ENCODE data around the gene RGS7.

Gene RGS7

GRCh38 chr1:240869071-240869470 is 487.9 kb downstream of the RGS7 start:
- in situ Hi-C loops (cut with MboI; ENCODE audit: low sequenced_read_pairs): no loop called here

DNA sequence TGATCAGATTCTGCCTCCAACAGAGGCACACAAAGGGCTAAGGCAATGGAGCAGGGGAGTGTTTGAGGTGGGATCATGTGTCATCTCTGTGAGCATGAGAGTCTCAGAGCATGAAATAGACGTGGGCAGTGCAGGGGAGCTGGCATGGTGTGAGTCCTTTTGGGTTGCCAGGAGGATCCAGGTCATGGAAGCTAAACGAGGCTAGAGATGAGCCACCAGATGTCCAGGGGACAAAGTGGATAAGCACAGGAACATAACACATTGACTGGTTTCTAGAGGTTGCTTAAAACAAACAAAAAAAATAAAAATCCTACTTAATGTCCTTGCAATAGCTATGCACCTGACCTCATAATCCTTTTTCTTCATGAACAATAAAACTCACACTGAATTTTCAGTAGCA is 490.3 kb downstream of the RGS7 start:
- in situ Hi-C loops (cut with MboI; ENCODE audit: low sequenced_read_pairs): no loop called here

- in situ Hi-C loops (cut with MboI; ENCODE audit: low sequenced_read_pairs): no loop called here
Measured at GRCh38 chr1:240860023-240860422, 497.0 kb downstream of the RGS7 start.

DNA sequence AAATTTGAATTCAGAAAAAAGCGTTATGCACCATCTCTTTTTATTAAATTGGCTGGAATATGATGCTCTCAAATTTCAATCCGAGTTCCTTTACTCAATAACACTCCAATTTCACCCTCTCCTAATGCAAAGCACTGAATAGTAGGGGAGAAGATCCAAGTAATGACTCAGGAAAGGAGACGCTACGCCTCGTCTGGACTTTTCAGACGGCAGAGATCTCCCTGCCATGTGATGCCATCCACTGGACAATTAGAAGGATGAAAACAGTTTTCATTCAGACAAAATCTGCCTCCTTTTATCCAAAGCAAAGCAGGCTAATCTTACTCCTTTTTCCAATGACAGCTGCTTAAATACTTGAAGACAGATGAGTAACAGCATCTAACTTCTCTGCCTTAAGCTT is 502.6 kb downstream of the RGS7 start:
- in situ Hi-C loops (cut with MboI; ENCODE audit: low sequenced_read_pairs): no loop called here

DNA sequence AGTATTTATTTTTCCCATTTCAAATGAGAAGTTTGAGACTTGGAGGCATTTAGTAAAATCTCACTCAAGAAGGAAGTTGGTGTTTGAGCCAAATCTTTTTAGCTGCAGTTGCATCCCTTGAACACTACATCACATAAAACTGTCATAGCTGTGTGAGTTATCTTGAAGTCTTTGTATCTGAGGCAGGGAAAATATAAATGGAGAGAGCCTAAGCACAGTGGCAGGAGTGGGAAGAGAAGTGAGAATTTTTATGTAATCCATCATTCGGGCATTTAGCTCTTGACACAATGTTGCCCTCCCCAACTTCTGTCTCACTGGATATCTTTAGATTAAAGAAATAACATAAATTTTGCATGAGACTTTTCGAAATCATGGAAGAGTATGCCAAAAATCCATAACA is 509.7 kb downstream of the RGS7 start:
- in situ Hi-C loops (cut with MboI; ENCODE audit: low sequenced_read_pairs): no loop called here

GRCh38 chr1:240844486-240844885 is 512.5 kb downstream of the RGS7 start:
- in situ Hi-C loops (cut with MboI; ENCODE audit: low sequenced_read_pairs): no loop called here

- in situ Hi-C loops (cut with MboI; ENCODE audit: low sequenced_read_pairs): no loop called here
Measured at GRCh38 chr1:240843798-240844197, 513.2 kb downstream of the RGS7 start.

GRCh38 chr1:240836271-240836670 is 520.7 kb downstream of the RGS7 start:
- in situ Hi-C loops (cut with MboI; ENCODE audit: low sequenced_read_pairs): no loop called here

DNA sequence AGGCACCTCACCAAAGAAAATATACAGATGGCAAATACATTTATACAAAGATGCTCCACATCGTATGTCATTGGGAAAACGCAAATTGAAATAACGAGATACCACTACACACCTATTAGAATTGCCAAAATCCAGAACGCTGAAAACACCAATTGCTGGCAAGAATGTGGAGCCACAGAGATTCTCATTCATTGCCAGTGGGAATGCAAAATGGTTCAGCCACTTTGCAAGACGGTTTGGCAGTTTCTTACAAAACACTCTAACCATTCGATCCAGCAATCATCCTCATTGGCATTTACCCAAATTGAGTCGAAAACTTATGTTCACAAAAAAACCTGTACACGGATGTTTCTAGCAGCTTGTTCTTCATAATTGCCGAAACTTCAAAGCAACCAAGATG is 521.7 kb downstream of the RGS7 start:
- in situ Hi-C loops (cut with MboI; ENCODE audit: low sequenced_read_pairs): no loop called here

- in situ Hi-C loops (cut with MboI; ENCODE audit: low sequenced_read_pairs): no loop called here
Measured at GRCh38 chr1:240833075-240833474, 523.9 kb downstream of the RGS7 start.

- in situ Hi-C loops (cut with MboI; ENCODE audit: low sequenced_read_pairs): no loop called here
Measured at GRCh38 chr1:240831922-240832321, 525.1 kb downstream of the RGS7 start.

GRCh38 chr1:240831191-240831631 is 525.8 kb downstream of the RGS7 start:
- in situ Hi-C loops (cut with MboI; ENCODE audit: low sequenced_read_pairs): no loop called here

GRCh38 chr1:240829487-240829886 is 527.5 kb downstream of the RGS7 start:
- in situ Hi-C loops (cut with MboI; ENCODE audit: low sequenced_read_pairs): no loop called here

GRCh38 chr1:240827786-240828185 is 529.2 kb downstream of the RGS7 start:
- in situ Hi-C loops (cut with MboI; ENCODE audit: low sequenced_read_pairs): no loop called here

GRCh38 chr1:240824238-240824637 is 532.8 kb downstream of the RGS7 start:
- in situ Hi-C loops (cut with MboI; ENCODE audit: low sequenced_read_pairs): no loop called here

- in situ Hi-C loops (cut with MboI; ENCODE audit: low sequenced_read_pairs): no loop called here
Measured at GRCh38 chr1:240823357-240823756, 533.6 kb downstream of the RGS7 start.

- in situ Hi-C loops (cut with MboI; ENCODE audit: low sequenced_read_pairs): no loop called here
Measured at GRCh38 chr1:240821925-240822324, 535.1 kb downstream of the RGS7 start.

DNA sequence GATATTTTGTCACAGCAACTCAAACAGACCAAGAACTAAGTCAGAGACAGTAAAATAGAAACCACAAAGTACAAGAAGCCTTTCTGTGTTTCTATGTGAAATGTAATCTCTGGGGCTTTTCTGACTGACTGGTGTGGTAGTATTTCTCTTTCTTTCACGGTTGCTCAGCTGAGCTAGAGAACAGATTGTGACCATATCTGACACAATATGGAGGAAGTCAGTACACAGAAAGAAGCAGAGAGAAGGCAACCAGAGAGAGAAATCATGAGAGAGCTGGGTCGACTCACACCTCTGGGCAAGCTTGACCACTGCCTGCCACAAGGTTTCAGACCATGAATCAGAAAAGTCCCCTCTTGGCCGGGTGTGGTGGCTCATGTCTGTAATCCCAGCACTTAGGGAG is 536.2 kb downstream of the RGS7 start:
- in situ Hi-C loops (cut with MboI; ENCODE audit: low sequenced_read_pairs): no loop called here

DNA sequence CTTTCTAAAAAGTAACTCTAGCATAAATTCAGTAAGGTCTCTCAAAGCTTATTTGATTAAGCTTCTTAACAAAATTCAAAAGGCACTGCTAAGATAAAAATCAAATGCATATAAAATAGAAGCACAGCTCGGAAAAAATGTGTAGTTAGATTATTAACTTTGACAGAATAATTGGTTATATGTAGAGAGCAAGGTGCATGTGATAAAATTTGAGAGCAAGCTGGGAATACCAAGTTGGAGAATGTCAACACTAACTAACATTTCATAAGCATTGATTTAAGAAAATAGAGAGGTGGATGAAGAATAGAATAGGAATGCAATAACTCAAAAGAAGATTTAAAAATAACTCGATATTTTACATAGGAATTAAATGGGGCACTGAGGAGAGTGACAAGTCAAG is 540.5 kb downstream of the RGS7 start:
- in situ Hi-C loops (cut with MboI; ENCODE audit: low sequenced_read_pairs): no loop called here

GRCh38 chr1:240813720-240814119 is 543.3 kb downstream of the RGS7 start:
- in situ Hi-C loops (cut with MboI; ENCODE audit: low sequenced_read_pairs): no loop called here

DNA sequence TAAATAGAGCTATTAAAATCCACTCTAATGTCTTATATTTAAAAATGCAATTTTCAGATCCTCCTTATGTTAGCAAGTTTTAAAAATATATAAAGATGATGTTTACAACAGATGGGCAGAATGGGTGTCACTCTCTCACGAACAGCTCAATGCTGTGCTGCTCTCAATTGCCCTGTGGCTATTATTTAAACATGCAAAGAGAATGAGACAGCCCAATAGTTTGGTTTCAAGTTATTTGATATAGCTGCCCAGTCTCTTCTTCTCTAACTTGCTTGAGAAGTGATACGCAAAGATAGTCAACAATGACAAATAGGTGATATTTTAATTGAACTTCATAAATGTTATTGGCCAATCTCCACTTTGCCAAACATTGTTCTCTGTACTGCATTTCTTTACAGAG is 545.7 kb downstream of the RGS7 start:
- in situ Hi-C loops (cut with MboI; ENCODE audit: low sequenced_read_pairs): no loop called here

- in situ Hi-C loops (cut with MboI; ENCODE audit: low sequenced_read_pairs): no loop called here
Measured at GRCh38 chr1:240808381-240808780, 548.6 kb downstream of the RGS7 start.

- in situ Hi-C loops (cut with MboI; ENCODE audit: low sequenced_read_pairs): no loop called here
Measured at GRCh38 chr1:240806200-240806745, 550.7 kb downstream of the RGS7 start.

DNA sequence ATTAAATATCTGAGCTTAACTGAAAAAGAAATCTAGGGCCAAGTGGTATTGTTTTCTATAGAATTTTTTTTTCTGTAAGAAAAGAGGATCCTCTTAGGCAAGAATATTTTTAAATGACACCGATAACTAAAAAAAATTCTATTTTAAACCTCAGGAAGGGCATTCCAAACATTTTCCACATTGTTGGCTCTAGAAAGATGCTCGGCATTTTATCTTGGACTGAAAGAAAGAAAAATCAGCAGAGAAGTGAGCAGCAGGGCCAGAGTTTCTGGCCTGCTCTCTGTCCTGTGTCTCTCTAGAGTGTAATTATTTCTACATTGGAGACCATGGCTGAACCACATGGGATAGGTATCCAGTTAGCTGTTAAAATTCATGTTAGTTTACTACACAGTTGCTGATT is 552.5 kb downstream of the RGS7 start:
- in situ Hi-C loops (cut with MboI; ENCODE audit: low sequenced_read_pairs): no loop called here
